K562 (cell line): Measurements from ENCODE around the gene NADSYN1. TPM values are rescaled to one million over a fixed set of nuclear protein-coding genes. Genes with fewer than 3 reads are reported as not detected.

Experiments used
- ATAC-seq: fragments of 200-7000 bp; cut with Tn5 transposase; 3 replicates; pipeline ENCODE4 v1.9.1; 2020; ENCODE audit warnings: moderate library complexity
- BruUV-seq: library from RNA; stranded (reverse); fragments of 400-500 nt; replicated peaks from 2 replicates; lab custom pipeline; 2021; lab: Mats Ljungman, UMichigan
- CTCF ChIA-PET: fragments of 300-600 bp; formaldehyde crosslinking; extraction: SDS; loops from one replicate; lab custom pipeline; 2021; ENCODE audit warnings: low intra/inter-chr PET ratio; lab: Yijun Ruan, JAX
- POLR2A ChIA-PET: fragments of 300-600, 350-650 bp; sonication (Branson Sonifier 250); formaldehyde crosslinking; extraction: SDS; loops from one replicate; lab custom pipeline; 2021; ENCODE audit warnings: antibody characterized with exemption, inconsistent platforms; lab: Yijun Ruan, JAX
- DNase-seq, 4 experiments: peaks; one replicate each; pipeline versions ENCODE4 v3.0.0 to v3.0.0-alpha.2; 2011 to 2018; ENCODE audit warnings: low spot score in 3 of 4, mixed read lengths in 3 of 4; ENCODE audit errors: extremely low read depth in 1 of 4
- FAIRE-seq: peaks from 2 replicates; lab custom pipeline; 2011; peaks lifted over from hg19 to GRCh38; lab: Jason Lieb, UNC
- H2AFZ ChIP-seq: 2 replicates; pipeline ENCODE4 v1.6.0; 2011; ENCODE audit warnings: low read depth, low read length, control low read depth, inconsistent platforms
- H3K27ac ChIP-seq: fragments of 200-600 bp; 3 replicates; pipeline ENCODE4 v1.8.0; 2011; ENCODE audit warnings: low read depth, mild to moderate bottlenecking, control low read depth, inconsistent platforms, low read length, moderate library complexity, mixed read lengths; ENCODE audit errors: extremely low read depth
- H3K27me3 ChIP-seq, 2 experiments: fragments of 300-600 bp in 1 of 2; 2 replicates in 1 of 2; 3 replicates in 1 of 2; pipeline versions ENCODE4 v1.6.0 to v1.8.0; 2011; ENCODE audit warnings: inconsistent platforms in 2 of 2, low read length in 2 of 2, mild to moderate bottlenecking in 1 of 2, mixed read lengths in 1 of 2, moderate library complexity in 1 of 2; ENCODE audit not compliant: control insufficient read depth in 2 of 2, insufficient read depth in 2 of 2
- H3K36me3 ChIP-seq: fragments of 300-600 bp; 3 replicates; pipeline ENCODE4 v1.8.0; 2011; ENCODE audit warnings: mild to moderate bottlenecking, low read length, inconsistent platforms; ENCODE audit not compliant: control insufficient read depth, insufficient read depth
- H3K4me1 ChIP-seq, 2 experiments: fragments of 200-600 bp in 1 of 2; replicated peaks in 1 of 2; 2 replicates in 1 of 2; 3 replicates in 1 of 2; pipeline versions ENCODE4 v1.5.1 to v1.8.0; 2011; ENCODE audit warnings: inconsistent platforms in 2 of 2, low read length in 2 of 2, mild to moderate bottlenecking in 1 of 2, mixed read lengths in 1 of 2, moderate library complexity in 1 of 2; ENCODE audit not compliant: control insufficient read depth in 2 of 2, insufficient read depth in 2 of 2
- H3K4me2 ChIP-seq: 2 replicates; pipeline ENCODE4 v1.6.1; 2011; ENCODE audit warnings: low read length, control low read depth, inconsistent platforms, mixed read lengths; ENCODE audit not compliant: insufficient read depth
- H3K4me3 ChIP-seq: fragments of 200-600 bp; sonication (generic), shearing (Covaris generic); 2 replicates; pipeline ENCODE4 v1.5.1; 2016; ENCODE audit warnings: control low read depth, inconsistent platforms
- H3K79me2 ChIP-seq: fragments of 200-600 bp; 3 replicates; pipeline ENCODE4 v1.8.0; 2011; ENCODE audit warnings: low read length, inconsistent platforms; ENCODE audit not compliant: control insufficient read depth, insufficient read depth
- H3K9ac ChIP-seq, 2 experiments: 2 replicates each; pipeline versions ENCODE4 v1.6.0 to v1.6.1; 2011; ENCODE audit warnings: low read depth in 2 of 2, low read length in 2 of 2, control low read depth in 1 of 2, inconsistent platforms in 1 of 2, mild to moderate bottlenecking in 1 of 2, mixed read lengths in 1 of 2; ENCODE audit not compliant: insufficient read depth in 1 of 2
- H3K9me1 ChIP-seq: one replicate; pipeline ENCODE4 v1.6.0; 2011; ENCODE audit warnings: inconsistent platforms, mild to moderate bottlenecking, low read length, moderate library complexity; ENCODE audit not compliant: control insufficient read depth, insufficient read depth
- H3K9me3 ChIP-seq: replicated peaks from 2 replicates; pipeline ENCODE4 v1.5.1; 2011; ENCODE audit warnings: low read depth, low read length, inconsistent platforms; ENCODE audit not compliant: control insufficient read depth, insufficient read depth
- H4K20me1 ChIP-seq: replicated peaks from 2 replicates; pipeline ENCODE4 v1.6.1; 2011; ENCODE audit warnings: low read length, inconsistent platforms, mixed read lengths; ENCODE audit not compliant: control insufficient read depth, insufficient read depth
- ARID2 ChIP-seq: fragments of 450-650 bp; IDR thresholded peaks from 2 replicates; pipeline ENCODE4 v1.6.1; 2017; ENCODE audit warnings: antibody characterized with exemption, mild to moderate bottlenecking
- FOXA3 ChIP-seq, 2 experiments: fragments of 450-650 bp in 1 of 2; sonication (generic) in 1 of 2; formaldehyde crosslinking; IDR thresholded peaks in 1 of 2; conservative IDR thresholded peaks in 1 of 2; 2 replicates each; pipeline versions ENCODE4 v1.4.0 to v1.8.0; 2020 to 2022; ENCODE audit warnings: mild to moderate bottlenecking in 2 of 2, missing genetic modification reagents in 1 of 2
- GMEB1 ChIP-seq: fragments of 250-450 bp; sonication (Bioruptor Pico); IDR thresholded peaks from 2 replicates; pipeline ENCODE4 v1.4.0; 2020; ENCODE audit warnings: mild to moderate bottlenecking
- HMBOX1 ChIP-seq: sonication (generic); IDR thresholded peaks from 2 replicates; pipeline ENCODE4 v1.6.1; 2016
- KAT2B ChIP-seq: IDR thresholded peaks from one replicate; pipeline ENCODE4 v1.6.1; 2012; ENCODE audit warnings: low read depth, mild to moderate bottlenecking, control low read depth, inconsistent platforms, low read length, moderate library complexity
- ZNF436 ChIP-seq: fragments of 250-450, 450-650 bp; sonication (Bioruptor Pico); formaldehyde crosslinking; IDR thresholded peaks from 2 replicates; pipeline ENCODE4 v1.7.0; 2020; ENCODE audit warnings: mild to moderate bottlenecking
- ZNF551 ChIP-seq: fragments of 250-450 bp; sonication (Bioruptor Pico); IDR thresholded peaks from 2 replicates; pipeline ENCODE4 v1.5.0; 2021; ENCODE audit warnings: mild to moderate bottlenecking, moderate library complexity
- WGBS: fragments of 100-300 bp; shearing (Covaris generic); methylation state at CpG from one replicate; pipeline ENCODE4 v1.1.6; 2016; ENCODE audit warnings: low coverage, mixed read lengths; ENCODE audit not compliant: insufficient coverage; ENCODE audit errors: missing lambda C conversion rate; 5-methylcytosine and 5-hydroxymethylcytosine counted together
- in situ Hi-C: fragments of 300-500 bp; cut with MboI; formaldehyde crosslinking; loops from 4 replicates; pipeline ENCODE4 v1.15.0; 2018; ENCODE audit warnings: inconsistent platforms, mixed read lengths
- intact Hi-C: fragments of 100-400 bp; cut with micrococcal nuclease; formaldehyde crosslinking; loops from 2 replicates; pipeline ENCODE4 v1.14.2; 2022
- polyA plus RNA-seq, 8 experiments: library from polyadenylated mRNA; depleted of rRNA in 4 of 8; stranded (reverse) in 5 of 8; unstranded in 3 of 8; fragments of >200 nt; fragmentation: Nextera tagmentation in 2 of 8; fragmentation: Illumina TruSeq in 1 of 8; extraction: Ambion mirVana in 2 of 8; extraction: Trizol in 1 of 8; gene quantifications; 2 replicates each; pipeline versions ENCODE4 v1.2.1 to v1.2.3, GENCODE V29; 2011 to 2014; ENCODE audit warnings: inconsistent platforms in 1 of 8, missing spikeins in 1 of 8
- total RNA-seq, 7 experiments: library from RNA; depleted of rRNA in 6 of 7; stranded (reverse); fragments of >200 nt in 6 of 7; fragmentation: Illumina TruSeq in 2 of 7; extraction: Trizol in 2 of 7; gene quantifications; 2 replicates each; pipeline versions ENCODE4 v1.2.1 to v1.2.3, GENCODE V29; 2011 to 2021; ENCODE audit warnings: low replicate concordance in 1 of 7

The NADSYN1 gene
- total and polyA plus RNA-seq, 9 of the 15 experiments (the other 6 are each of a cell fraction or from before 2014, with no cell fraction given), result 12.7 to 57.3 (median 42.1) TPM

DNA sequence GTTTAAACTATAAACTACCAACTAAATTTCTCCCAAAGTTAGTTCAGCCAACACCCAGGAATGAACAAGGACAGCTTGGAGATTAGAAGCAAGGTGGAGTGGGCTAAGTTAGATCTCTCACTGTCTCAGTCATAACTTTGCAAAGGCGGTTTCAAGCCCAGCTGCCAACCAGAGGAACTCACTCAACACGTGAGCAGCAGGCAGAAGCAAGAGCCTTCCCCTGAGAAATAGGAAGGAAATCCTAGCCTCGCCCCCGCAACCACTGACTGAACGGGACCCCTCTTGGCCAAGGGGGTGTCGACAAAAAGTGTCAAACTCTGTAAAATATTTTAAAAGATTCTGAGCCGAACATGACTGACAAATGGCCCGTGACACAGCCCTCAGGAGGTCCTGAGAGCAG lies 90.9 kb downstream of the NADSYN1 start:
- Histone ChIP-seq H3K4me1 (peaks cover 0 to 4% of the 10 kb centered on the region in 2 experiments; a peak in 1 of 5 replicates), H2AFZ (no peak overlapping the region), H3K36me3 (no peaks in the 10 kb centered on the region), H3K27ac (no peak overlapping the region), H3K4me2 (no peak overlapping the region), H3K9me3 (peaks cover 2% of the 10 kb centered on the region; the same call in 1 of the 2 replicates), H3K9ac (no peak overlapping the region), H3K27me3 (peaks cover 53 to 74% of the 10 kb centered on the region in 2 experiments), H3K79me2 (no peaks in the 10 kb centered on the region), H3K9me1 (no peaks in the 10 kb centered on the region), H4K20me1 (no peaks in the 10 kb centered on the region), H3K4me3 (no peak overlapping the region)
- no peak for TF ChIP-seq HMBOX1
- no peak for TF ChIP-seq KAT2B
- no peak for TF ChIP-seq GMEB1
- no peak for TF ChIP-seq ARID2
- TF ChIP-seq ZNF551 (CRISPR knock-in tag), result no peak
- TF ChIP-seq FOXA3 (CRISPR knock-in tag; conservative IDR thresholded peaks at IDR 0.05 in 1 of 2, IDR thresholded peaks at IDR 0.05 in 1 of 2), result no peak
- TF ChIP-seq ZNF436 (CRISPR knock-in tag), result no peak
- FAIRE-seq (no peak), ATAC-seq (no peak), DNase-seq (no peak)
- no TSS peak for BruUV-seq
- intact Hi-C loops (no loop called here), in situ Hi-C loops (no loop called here)
- ChIA-PET POLR2A (no interaction called here), CTCF (no interaction called here)
- 2% methylated on average over 8 of the region's 8 CpGs for WGBS
